Left lung (tissue), 10 donors: Measurements from ENCODE around the gene MTOR. TPM values are rescaled to one million over a fixed set of nuclear protein-coding genes. Genes with fewer than 3 reads are reported as not detected.
A peak's percentile ranks its signal among the peaks of the same experiment; 100 is the strongest.
"Not testable (repeated sequence)": the region's sequence is repeated elsewhere in the genome, so short reads cannot be mapped to it uniquely, and the experiment has no call there.

ENCODE experiments used
- ATAC-seq: fragments of 200-7000 bp; cut with Tn5 transposase; one replicate; pipeline ENCODE4 v1.9.1; 2020; ENCODE audit warnings: moderate library complexity
- DNase-seq, 4 donors: peaks; one replicate each; pipeline ENCODE4 v3.0.0-alpha.2; 2013 to 2020
- H3K27ac ChIP-seq, 2 donors: fragments of 200-600 bp; sonication (generic) in 1 of 2; one replicate each; pipeline versions ENCODE4 v1.5.0 to v1.8.0; 2020 to 2021
- H3K27me3 ChIP-seq, 2 donors: fragments of 200-600 bp; sonication (generic) in 1 of 2; one replicate each; pipeline versions ENCODE4 v1.5.0 to v1.8.0; 2020 to 2021
- H3K36me3 ChIP-seq, 2 donors: fragments of 200-600 bp; sonication (generic) in 1 of 2; one replicate each; pipeline versions ENCODE4 v1.5.0 to v1.8.0; 2020 to 2021
- H3K4me1 ChIP-seq, 2 donors: fragments of 200-600 bp; one replicate each; pipeline ENCODE4 v1.8.0; 2021
- H3K4me3 ChIP-seq, 2 donors: fragments of 200-600 bp; sonication (generic) in 1 of 2; one replicate each; pipeline versions ENCODE4 v1.5.0 to v1.8.0; 2020 to 2021; ENCODE audit warnings: mild to moderate bottlenecking in 1 of 2
- H3K9me3 ChIP-seq, 2 donors: fragments of 200-600 bp; sonication (generic) in 1 of 2; one replicate each; pipeline versions ENCODE4 v1.5.0 to v1.8.0; 2020 to 2021
- intact Hi-C, 2 donors: fragments of 100-400 bp; cut with DNase I; formaldehyde crosslinking; loops; one replicate each; pipeline versions ENCODE4 v1.11.2 to v1.14.2; 2022
- polyA plus RNA-seq, 6 donors: library from polyadenylated mRNA; unstranded; fragments of 120-200 nt; gene quantifications; one replicate each; pipeline ENCODE4 v1.2.1, GENCODE V29; 2013; ENCODE audit not compliant: insufficient read length in 6 of 6
- total RNA-seq, 2 donors: library from RNA; stranded (reverse); fragmentation: NEBNext Ultra II Directional; extraction: Animal tissue kit (Norgen Biotek cat#: 25700); gene quantifications; one replicate each; pipeline ENCODE4 v1.2.1, GENCODE V29; 2021
- TF ChIP-seq, protein P1 (sequence below), 2 donors: fragments of 200-600 bp; sonication (generic) in 1 of 2; IDR thresholded peaks; one replicate each; pipeline versions ENCODE4 v1.5.0 to v1.8.0; 2021; ENCODE audit warnings: antibody characterized with exemption in 2 of 2
- donor health status: DM: no; HTN: yes; CAD: no.
- donor health status: DM: no; HTN: no; CAD: no.

The MTOR gene
- total and polyA plus RNA-seq, 8 donors: 38.0 to 45.4 (median 39.9) TPM

DNA sequence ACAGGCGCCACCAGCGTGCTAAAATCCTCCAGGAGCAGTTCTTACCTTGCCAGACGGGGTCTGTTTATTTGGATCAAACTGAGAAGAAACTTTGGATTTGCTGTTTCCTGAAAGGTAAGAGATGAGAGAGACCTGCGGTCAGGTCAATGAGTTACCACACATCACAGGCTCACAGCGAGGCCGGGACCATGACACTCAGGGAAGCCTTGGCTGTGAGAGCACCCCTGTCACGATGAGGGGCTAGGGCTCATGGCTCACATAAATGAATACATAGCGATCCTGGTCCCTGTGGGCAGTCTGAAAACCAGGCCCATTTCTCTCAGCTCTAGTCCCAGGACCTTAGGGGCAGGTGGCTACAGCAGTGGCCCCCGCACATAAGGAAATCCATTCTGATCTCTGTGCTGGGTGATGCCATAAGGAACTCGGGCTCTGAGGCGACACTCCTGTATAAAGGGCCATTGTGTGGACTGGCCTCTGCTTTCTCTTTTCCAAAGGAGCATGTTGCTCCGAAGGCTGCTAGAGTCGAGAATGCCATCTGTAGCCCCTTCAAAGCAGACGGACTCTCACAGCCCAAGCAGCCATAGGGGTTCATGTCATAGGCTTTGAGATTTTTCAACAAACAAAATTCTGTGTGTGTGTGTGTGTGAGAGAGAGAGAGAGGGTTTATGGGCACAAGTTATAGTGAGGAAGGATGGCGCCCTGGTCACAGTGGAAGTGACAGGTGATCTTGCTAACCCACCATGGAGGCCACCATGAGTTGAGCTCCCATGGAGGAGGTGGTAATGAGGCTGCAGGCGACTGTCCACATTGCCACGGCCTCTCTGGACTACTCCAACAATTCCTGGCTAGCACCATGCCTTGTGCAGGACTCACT, 193.5 kb downstream of the MTOR start:
- Histone ChIP-seq H3K4me3 (no peak overlapping the region), H3K27ac (no peak overlapping the region), H3K36me3 (peaks cover 0 to 96% of the 10 kb centered on the region in 2 donors), H3K27me3 (no peaks in the 10 kb centered on the region), H3K9me3 (no peaks in the 10 kb centered on the region), H3K4me1 (no peaks in the 10 kb centered on the region)
- ATAC-seq (no peak), DNase-seq (no peak)
- intact Hi-C loops: no loop called here
- TF ChIP-seq, protein P1, sequence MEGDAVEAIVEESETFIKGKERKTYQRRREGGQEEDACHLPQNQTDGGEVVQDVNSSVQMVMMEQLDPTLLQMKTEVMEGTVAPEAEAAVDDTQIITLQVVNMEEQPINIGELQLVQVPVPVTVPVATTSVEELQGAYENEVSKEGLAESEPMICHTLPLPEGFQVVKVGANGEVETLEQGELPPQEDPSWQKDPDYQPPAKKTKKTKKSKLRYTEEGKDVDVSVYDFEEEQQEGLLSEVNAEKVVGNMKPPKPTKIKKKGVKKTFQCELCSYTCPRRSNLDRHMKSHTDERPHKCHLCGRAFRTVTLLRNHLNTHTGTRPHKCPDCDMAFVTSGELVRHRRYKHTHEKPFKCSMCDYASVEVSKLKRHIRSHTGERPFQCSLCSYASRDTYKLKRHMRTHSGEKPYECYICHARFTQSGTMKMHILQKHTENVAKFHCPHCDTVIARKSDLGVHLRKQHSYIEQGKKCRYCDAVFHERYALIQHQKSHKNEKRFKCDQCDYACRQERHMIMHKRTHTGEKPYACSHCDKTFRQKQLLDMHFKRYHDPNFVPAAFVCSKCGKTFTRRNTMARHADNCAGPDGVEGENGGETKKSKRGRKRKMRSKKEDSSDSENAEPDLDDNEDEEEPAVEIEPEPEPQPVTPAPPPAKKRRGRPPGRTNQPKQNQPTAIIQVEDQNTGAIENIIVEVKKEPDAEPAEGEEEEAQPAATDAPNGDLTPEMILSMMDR (IDR thresholded peaks at IDR 0.05): no peak

DNA sequence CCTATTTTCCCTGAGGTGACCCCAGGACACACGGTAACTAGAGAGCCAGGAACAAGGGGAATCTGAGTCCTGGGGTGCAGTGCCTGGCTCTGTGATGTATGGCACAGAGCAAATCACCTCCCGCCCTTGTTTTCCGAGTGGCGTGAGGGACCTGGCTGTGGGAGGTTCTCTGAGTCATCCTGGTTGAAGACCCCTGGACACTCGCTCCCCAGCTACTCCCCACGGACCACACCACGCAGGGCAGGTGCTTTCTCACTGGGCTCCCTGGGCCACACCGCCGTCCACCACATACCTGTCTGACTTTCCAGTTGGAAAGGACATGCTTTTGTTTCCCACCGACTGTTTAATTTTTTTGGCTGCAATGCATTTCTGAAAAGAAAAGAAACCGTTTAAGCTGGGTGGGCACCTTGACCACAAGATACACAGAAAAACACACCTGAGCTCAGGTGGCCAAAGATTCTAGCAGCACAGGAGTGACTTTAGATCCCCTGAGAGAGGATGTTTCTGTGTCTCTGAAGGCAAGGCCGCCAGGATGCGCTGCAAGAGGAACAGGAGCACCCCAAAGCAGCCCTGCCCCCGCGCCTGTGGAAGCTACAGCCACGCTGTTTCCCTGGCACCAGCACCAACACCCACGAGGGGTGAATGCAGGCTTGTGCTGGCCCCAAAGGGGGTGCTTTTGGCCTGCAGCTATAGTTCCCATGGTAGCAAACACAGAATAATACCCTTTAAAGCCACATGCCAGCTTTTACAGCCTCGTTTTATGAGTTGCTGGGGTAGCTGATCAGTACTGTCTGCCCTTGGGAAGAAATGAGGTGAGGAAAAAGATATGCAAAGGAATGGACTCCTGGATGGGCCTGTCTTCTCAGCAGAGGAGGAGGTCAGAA, 194.4 kb downstream of the MTOR start:
- DNase-seq (peak in 1 of 4 donors; percentile 19), ATAC-seq (no peak)
- no peak overlapping the region for H3K27ac ChIP-seq
- no peaks in the 10 kb centered on the region for H3K4me1 ChIP-seq
- TF ChIP-seq, protein P1 (IDR thresholded peaks at IDR 0.05): no peak
- no peaks in the 10 kb centered on the region for H3K27me3 ChIP-seq
- no peak overlapping the region for H3K4me3 ChIP-seq
- peaks cover 0 to 96% of the 10 kb centered on the region in 2 donors for H3K36me3 ChIP-seq
- intact Hi-C loops: no loop called here
- no peaks in the 10 kb centered on the region for H3K9me3 ChIP-seq

DNA sequence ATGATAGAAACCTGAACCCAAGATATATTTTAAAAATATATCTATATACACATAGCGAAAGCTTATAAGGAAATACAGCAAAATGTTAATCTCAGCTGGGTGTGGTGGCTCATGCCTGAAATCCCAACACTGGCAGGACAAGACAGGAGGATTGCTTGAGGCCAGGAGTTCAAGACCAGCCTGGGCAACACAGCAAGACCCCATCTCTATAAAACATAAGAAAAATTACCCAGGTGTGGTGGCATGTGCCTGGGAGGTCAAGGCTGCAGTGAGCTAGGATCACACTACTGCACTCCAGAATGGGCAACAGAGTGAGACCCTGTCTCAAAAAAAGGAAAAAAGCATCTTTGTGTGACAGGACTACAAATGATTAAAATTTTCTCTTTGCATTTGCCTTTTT, 196.6 kb downstream of the MTOR start:
- TF ChIP-seq, protein P1 (IDR thresholded peaks at IDR 0.05): no peak
- no peak overlapping the region for H3K27ac ChIP-seq
- DNase-seq (peak in 1 of 4 donors; percentile 4), ATAC-seq (no peak)
- intact Hi-C loops: no loop called here
- H3K4me3 ChIP-seq: no peak overlapping the region
- peaks cover 5 to 10% of the 10 kb centered on the region in 2 donors for H3K4me1 ChIP-seq
- no peaks in the 10 kb centered on the region for H3K9me3 ChIP-seq
- H3K36me3 ChIP-seq: peaks cover 0 to 75% of the 10 kb centered on the region in 2 donors
- no peaks in the 10 kb centered on the region for H3K27me3 ChIP-seq

DNA sequence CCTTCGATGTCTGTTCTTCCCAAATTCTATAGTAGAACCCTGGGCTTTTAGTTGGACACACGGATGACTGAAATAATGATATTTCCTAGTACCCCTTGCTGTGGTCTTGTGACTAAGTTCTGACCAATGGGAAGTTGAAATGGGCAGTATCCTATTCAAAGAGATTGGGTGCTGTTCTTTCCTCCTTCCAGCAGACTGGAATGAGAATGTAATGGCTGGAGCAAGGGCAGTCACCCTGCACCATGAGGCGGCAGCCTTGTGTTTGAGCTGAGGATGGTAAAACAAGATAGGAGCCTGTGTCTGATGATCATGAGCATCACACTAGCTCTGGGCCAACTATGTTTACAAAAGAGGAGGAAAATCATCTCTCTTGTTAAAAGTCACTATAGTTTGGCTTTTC, 197.4 kb downstream of the MTOR start:
- peaks cover 6 to 16% of the 10 kb centered on the region in 2 donors for H3K4me1 ChIP-seq
- no peaks in the 10 kb centered on the region for H3K27me3 ChIP-seq
- H3K36me3 ChIP-seq: peaks cover 0 to 67% of the 10 kb centered on the region in 2 donors
- H3K4me3 ChIP-seq: no peak overlapping the region
- no peak for DNase-seq
- intact Hi-C loops: no loop called here
- no peaks in the 10 kb centered on the region for H3K9me3 ChIP-seq
- no peak for ATAC-seq
- TF ChIP-seq, protein P1 (IDR thresholded peaks at IDR 0.05): no peak
- H3K27ac ChIP-seq: no peak overlapping the region

DNA sequence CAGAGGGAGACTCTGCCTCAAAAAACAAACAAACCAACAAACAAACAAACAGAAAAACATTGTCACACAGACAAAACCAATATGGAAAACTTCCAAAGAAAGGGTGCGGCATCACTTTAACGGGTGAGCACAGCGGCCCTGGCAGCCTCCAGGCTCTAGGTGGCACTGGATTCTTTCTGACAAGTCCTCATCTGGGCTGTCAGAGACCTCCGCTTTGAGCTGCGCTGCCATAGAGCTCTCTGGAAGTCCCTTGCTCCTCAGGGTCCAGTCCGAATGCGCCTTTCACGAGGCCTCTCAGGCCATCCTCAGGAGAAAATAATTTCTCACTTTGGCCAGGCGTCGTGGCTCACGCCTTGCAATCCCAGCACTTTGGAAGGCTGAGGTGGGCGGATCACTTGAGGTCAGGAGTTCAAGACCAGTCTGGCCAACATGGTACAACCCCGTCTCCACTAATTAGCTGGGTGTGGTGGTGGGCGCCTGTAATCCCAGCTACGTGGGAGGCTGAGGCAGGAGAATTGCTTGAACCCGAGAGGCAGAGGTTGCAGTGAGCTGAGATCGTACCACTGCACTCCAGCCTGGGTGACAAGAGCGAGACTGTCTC, 198.3 kb downstream of the MTOR start:
- intact Hi-C loops, H3K27ac ChIP-seq, H3K9me3 ChIP-seq, H3K4me3 ChIP-seq, H3K27me3 ChIP-seq, ATAC-seq, DNase-seq: not testable (repeated sequence)
- peaks cover 0 to 58% of the 10 kb centered on the region in 2 donors for H3K36me3 ChIP-seq
- H3K4me1 ChIP-seq: peaks cover 8 to 21% of the 10 kb centered on the region in 2 donors
